ENCODE results near the gene HOXC10. TPM values are rescaled to one million over a fixed set of nuclear protein-coding genes. Genes with fewer than 3 reads are reported as not detected.

Gene HOXC10
- total RNA-seq, 1 donor from 2014 or later = 15.7 TPM

- no peak for DNase-seq (ENCODE audit: low read depth)
- peak overlapping the region; percentile 61 for H3K4me3 ChIP-seq (ENCODE audit: low read depth, low read length)
- no peak for TF ChIP-seq CTCF (conservative IDR thresholded peaks at IDR 0.05; ENCODE audit: low read depth, low read length)
These were observed 25.4 kb downstream of the HOXC10 start for GRCh38 chr12:54010053-54010971.

GRCh38 chr12:54010972-54011664 is 26.2 kb downstream of the HOXC10 start:
- no peak for TF ChIP-seq CTCF (conservative IDR thresholded peaks at IDR 0.05; ENCODE audit: low read depth, low read length)
- H3K4me3 ChIP-seq (ENCODE audit: low read depth, low read length) = peak overlapping the region; percentile 61
- DNase-seq (ENCODE audit: low read depth) = no peak

GRCh38 chr12:54011665-54012532 is 27.0 kb downstream of the HOXC10 start:
- DNase-seq (ENCODE audit: low read depth) = no peak
- peak overlapping the region; percentile 61 for H3K4me3 ChIP-seq (ENCODE audit: low read depth, low read length)
- no peak for TF ChIP-seq CTCF (conservative IDR thresholded peaks at IDR 0.05; ENCODE audit: low read depth, low read length)

GRCh38 chr12:54012631-54013409 is 27.9 kb downstream of the HOXC10 start:
- peak; percentile 32 for TF ChIP-seq CTCF (conservative IDR thresholded peaks at IDR 0.05; ENCODE audit: low read depth, low read length)
- no peak for DNase-seq (ENCODE audit: low read depth)

GRCh38 chr12:54014377-54015017 is 29.6 kb downstream of the HOXC10 start:
- peak overlapping the region; percentile 39 for H3K4me3 ChIP-seq (ENCODE audit: low read depth, low read length)
- no peak for TF ChIP-seq CTCF (conservative IDR thresholded peaks at IDR 0.05; ENCODE audit: low read depth, low read length)
- no peak for DNase-seq (ENCODE audit: low read depth)

More at GRCh38 chr12:54012631-54013409, 27.9 kb downstream of the HOXC10 start:
- no peak overlapping the region for H3K4me3 ChIP-seq (ENCODE audit: low read depth, low read length)

Data from epithelial cell of proximal tubule (primary cell).